GM19463 (cell line): Measurements from ENCODE around the gene ADGRG1.

ENCODE experiments used
- ATAC-seq: cut with Tn5 transposase; IDR thresholded peaks from one replicate; pipeline ENCODE4 v1.9.1; 2021; ENCODE audit warnings: mild to moderate bottlenecking, moderate library complexity; ENCODE audit not compliant: unreplicated experiment

ADGRG1 gene

DNA sequence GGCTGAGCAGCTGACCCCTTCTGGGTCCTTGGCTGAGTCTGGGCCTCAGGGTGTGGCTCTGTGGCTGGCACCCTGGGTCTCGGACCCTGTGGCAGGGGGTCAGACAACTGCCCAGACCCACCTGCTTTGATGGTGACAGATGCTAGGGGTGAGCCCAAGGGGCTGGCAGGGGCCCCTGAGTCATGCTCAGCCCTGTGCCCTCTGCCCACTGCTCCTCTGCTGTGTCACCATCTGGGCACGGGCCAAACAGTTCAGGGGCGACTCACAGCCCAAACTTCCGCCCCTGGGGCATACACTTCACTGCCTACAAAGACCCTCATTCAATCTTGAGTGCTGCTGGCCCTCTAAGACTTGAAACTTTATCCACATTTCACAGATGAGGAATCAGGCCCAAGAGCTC lies 5.7 kb downstream of the ADGRG1 start:
- ATAC-seq, result no peak

DNA sequence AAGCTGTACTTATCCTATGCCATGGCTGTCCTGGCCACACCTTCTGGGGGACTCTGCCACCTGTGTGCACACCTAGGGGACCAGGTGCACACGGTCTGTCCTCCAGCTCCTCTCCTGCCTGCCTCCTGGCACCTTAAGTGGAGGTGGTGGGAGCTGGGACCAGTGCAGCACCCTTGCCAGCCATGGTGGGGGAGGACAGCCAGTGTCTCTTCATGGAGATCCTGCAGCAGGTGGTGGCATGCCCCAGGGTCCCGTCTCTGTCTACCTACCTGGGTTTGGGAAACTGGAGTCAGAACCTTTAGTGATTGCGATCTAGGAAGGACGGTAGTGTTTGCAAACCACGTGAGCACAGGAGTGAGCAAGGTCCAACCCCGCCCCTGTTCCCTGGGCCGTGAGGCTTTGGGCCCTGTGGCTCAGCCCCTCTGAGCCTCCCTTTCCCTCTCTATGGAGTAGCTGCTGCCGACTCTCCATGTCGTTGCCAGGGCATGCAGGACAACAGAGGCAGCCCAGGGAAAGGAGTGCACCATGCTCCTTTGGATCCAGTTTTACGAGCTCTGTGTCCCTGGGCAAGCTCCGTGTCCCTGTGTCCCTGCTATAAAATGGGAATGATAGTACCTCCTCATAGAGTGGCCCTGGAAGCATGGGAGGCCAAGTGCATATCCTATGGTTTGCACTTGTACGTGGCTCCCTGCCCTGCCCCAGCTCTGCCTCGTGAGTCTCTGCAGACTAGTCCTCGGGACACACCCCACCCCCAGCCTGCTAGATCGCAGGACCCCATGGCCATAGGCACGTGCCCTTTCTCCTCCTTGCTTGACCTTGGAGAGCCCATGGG lies 7.1 kb downstream of the ADGRG1 start:
- no peak for ATAC-seq

- no peak for ATAC-seq
Observed at GRCh38 chr16:57636184-57636583, 7.8 kb downstream of the ADGRG1 start.

DNA sequence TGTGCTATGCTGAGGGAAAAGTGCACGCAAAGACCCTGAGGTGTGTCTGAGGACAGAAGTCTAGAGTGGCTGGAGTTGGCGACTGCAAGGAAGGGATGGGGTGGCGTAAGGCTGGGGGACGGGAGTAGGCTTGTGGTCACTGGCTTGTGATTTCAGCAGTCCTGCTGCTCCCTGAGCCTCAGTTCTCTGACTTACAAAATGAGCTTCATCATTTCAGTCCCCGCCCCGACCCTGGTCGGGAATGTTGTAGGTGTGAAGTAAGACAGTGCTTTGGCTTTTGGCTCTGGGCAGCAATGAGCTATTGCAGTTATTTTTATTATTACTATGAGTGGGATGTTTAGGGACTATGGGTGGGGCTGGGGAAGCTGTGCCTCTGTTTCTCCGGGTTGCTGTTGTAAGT lies 8.6 kb downstream of the ADGRG1 start:
- no peak for ATAC-seq

DNA sequence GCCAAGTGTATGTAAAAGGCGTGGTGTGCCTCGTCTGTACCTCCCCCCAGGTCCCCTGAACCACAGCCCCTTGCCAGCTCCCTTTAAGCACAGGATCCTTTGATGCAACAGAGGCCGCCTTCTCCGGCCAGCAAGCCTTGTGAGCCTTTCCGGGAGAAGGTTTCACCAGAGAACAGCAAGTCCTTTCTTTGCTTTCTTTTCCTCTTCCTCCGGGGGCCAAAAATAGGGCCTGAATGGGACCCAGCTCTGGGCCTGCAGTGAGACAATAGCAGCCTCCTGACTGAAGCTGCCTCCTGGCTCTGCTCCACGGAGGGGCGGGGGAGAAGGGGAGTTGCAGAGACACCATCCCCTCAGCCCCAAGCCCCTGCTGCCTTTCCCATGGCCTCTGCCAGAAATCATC lies 9.0 kb downstream of the ADGRG1 start:
- no peak for ATAC-seq

DNA sequence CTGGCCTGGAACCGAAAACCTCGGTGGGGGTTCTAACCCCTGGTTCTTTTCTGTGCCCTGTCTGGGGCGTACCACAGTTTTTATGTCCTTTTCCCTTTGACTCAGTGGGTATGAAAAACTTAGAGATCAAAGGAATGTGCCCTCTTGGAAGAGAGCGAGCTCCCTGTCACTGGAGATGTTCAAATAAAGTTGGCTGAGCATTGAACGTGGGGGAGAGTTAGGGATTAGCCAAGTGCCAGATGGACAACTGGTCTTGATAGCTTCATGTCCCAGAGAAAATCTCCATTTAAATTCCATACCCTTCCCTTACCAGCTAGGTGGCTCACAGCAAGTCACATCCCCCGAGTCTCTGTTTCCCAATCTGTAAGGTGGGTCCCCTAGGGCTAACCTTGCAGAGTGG lies 9.5 kb downstream of the ADGRG1 start:
- no peak for ATAC-seq

DNA sequence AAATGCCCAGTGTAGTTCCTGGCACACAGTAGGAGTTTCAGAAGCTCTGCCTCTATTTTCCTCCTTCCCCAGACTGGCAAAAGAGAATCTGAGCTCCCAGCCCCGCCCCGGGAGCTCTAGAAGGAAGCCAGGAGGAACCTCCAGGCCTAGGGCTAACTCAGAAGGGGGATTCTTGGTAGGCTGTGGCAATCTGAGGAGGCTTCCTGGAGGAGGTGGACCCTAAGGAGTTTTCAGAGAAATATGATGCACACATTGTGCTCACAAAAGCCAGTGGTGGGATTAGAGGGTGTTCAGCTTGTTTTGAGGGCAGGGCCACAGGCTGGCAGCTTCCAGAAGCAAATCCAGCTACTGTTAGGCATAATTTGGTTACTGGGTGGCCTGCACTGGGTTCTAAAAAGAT lies 10.0 kb downstream of the ADGRG1 start:
- ATAC-seq, result no peak

DNA sequence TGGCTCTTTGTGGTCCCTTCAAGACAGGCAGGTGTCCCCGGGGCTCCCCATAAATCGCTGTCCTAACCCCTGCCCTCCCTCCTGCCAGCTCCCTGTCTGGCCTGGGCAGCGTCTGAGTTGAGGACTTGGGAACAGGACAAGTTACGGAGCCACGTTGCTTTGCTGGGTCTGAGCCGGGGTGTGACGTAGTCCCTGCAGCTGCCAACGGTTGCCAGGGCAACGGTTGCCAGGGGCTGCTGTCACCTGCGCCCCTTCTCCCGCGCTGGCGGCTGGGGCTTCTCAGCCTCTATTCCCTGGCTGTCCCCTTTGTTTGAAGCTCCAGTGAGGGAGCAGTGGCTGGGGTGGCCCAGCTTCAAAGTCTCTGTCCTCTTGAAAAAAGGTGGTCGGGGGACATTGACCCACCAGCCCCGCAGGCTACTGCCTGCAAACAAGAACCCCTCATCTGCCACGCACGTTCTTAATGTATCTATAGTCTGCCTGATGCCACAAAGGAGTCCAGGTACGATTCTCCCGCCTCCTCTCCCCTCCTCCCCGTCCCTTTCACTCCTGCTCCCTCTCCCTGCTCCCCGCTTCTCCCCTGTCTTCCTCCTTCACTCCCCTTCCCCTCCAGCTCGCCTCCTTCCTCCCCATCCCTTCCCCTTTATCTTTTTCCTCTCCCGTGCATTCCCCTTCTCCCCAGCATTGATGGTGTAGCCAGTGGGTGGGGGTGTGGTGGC lies 10.9 kb downstream of the ADGRG1 start:
- no peak for ATAC-seq

GRCh38 chr16:57640185-57640584 lies 11.8 kb downstream of the ADGRG1 start:
- no peak for ATAC-seq

DNA sequence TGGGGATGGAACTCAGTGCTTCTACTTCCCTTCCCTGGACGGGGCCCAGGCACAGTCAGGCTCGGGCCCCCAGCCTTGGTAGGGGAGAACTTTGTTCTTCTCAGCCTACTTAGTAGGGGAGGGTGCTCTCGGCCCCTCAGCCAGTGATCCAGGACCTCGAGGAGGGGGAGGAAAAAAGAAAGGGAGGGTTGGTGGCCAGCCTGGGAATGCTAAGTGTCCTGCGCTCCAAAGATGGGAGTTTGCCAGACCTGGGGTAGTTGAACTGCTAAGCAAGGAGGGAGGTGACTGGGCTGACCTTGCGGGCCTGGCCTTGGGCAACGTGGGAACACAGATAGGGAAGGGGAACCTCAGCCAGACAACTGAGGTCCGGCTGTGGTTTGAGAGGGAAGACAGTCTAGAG lies 12.2 kb downstream of the ADGRG1 start:
- ATAC-seq, result no peak

- no peak for ATAC-seq
Observed at GRCh38 chr16:57642160-57643135, 14.0 kb downstream of the ADGRG1 start.

GRCh38 chr16:57643147-57643874 lies 14.9 kb downstream of the ADGRG1 start:
- ATAC-seq, result no peak

GRCh38 chr16:57643910-57644309 lies 15.5 kb downstream of the ADGRG1 start:
- ATAC-seq, result no peak

- ATAC-seq, result no peak
Observed at GRCh38 chr16:57644383-57645014, 16.1 kb downstream of the ADGRG1 start.

DNA sequence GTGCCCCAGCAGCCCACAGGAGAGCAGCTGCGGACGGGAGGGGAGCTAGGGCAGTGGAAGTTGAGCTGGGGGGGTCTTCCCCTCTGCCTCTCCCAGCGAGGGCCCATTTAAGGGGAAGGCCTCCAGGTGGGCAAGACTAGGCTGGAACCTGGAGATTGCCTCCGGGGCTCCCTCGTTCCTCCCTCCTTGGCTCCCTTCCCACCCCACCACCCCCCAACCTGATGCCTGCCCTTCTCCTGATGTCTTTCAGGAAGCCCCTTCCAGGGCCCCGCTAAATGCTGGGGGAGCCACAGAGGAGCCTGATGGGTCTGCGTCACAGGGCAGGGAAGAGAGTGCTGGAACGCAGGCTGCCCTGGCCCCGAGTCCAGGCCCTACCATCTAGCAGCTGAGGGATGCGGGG lies 16.7 kb downstream of the ADGRG1 start:
- ATAC-seq, result no peak

DNA sequence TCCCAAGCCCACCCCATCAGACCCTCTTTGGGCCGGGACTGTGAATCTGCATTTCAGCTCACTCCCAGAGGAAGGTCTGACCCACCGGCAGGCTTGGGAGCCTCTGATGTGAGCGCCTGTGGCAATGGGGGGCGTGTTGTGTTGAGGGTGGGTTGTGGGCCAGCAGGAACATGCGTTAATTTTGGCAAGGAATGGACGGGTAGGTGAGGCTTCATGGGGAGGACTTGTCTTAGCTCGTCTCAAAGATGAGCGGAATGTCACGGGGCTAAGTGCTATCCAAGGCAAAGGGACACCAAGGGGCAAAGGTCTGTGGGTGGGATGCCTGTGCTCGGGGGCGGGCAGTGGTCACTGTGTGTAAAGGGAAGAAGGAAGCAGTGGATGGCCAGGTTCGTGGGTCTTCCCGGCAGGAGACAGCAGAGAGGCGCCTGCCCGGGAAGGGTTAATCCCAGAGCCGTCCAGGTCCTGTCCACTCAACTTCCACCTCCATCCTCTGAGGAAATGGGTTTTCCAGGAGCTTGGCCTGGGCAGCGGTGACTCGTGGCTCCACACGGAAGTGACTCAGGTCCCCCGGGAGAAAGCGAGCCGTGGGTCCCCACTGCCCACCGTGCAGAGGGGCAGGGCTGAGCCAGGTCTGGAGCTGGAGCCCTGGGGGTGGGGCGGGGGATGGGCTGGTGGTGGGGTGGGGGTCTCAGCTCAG lies 17.4 kb downstream of the ADGRG1 start:
- no peak for ATAC-seq

DNA sequence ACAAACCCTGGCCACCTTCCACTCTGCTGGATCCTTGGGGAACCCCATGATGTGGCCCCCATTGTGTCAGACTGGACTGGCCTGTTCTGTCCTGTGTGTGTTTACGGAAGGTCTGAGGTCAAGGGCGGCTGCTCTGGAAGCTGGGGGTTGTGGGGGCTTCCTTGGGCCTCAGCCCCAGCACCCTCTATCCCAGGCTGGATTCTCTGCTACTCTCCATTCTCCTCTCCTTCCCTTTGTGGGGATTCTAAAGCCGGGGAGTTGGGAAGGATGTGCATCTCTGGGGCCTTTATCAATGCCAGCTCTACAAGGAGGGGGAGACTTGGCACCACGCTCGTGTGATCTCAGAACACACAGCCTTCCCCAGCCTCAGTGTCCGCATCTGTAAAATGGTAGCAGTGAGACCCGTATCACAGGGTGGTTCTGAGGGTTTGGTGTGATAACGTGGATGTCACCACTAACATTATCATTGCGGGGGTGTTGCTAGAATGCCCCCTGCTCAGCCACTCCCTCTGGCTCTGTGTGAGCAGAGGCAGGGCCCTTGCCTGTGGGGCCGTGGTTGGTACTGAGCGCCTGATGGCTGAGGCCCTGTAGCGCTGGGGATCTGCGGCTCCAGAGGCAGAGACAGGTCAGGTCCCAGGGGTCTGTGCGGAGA lies 18.1 kb downstream of the ADGRG1 start:
- ATAC-seq, result no peak

DNA sequence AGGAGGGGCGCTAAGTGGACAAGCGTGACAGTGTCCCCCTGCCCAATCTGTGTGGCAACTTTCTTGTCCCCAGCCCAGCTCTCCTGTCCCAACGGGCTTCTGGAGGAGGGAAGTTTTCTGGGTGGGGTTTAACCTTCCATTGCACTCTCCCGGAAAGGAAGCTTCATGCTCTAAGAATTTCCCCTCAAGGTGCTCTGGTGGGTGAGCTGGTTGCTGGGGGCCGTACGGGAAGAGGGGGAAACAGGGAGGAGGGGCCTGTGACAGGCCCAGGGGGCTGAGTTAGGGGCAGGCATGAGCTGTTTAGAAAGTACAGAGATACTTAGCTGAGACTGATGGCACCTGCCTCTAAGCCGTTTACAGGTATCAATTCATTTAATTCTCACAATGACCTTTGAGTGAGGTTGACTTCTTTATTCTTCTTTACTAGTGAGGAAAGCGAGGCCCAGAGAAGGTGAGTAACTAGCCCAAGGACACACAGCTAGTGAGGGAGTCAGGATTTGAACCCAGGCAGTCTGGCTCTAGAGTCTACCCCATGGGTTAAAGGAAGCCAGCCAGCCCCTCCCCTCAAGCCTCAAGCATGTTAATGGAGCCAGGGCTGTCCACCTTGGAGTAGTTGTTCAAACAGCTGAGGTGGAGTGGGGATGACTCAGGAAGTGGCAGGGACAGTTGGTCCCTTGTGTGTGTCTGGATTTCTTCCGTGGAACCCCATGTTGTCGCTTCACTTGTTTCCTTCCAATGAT lies 18.9 kb downstream of the ADGRG1 start:
- ATAC-seq, result no peak
